GM21576 (cell line): ENCODE measurements around the gene RAB9A.
A peak's percentile ranks its signal among the peaks of the same experiment; 100 is the strongest.

Experiments
- ATAC-seq: cut with Tn5 transposase; IDR thresholded peaks from one replicate; pipeline ENCODE4 v1.9.1; 2021; ENCODE audit warnings: mild to moderate bottlenecking, moderate library complexity; ENCODE audit not compliant: unreplicated experiment

The RAB9A gene

DNA sequence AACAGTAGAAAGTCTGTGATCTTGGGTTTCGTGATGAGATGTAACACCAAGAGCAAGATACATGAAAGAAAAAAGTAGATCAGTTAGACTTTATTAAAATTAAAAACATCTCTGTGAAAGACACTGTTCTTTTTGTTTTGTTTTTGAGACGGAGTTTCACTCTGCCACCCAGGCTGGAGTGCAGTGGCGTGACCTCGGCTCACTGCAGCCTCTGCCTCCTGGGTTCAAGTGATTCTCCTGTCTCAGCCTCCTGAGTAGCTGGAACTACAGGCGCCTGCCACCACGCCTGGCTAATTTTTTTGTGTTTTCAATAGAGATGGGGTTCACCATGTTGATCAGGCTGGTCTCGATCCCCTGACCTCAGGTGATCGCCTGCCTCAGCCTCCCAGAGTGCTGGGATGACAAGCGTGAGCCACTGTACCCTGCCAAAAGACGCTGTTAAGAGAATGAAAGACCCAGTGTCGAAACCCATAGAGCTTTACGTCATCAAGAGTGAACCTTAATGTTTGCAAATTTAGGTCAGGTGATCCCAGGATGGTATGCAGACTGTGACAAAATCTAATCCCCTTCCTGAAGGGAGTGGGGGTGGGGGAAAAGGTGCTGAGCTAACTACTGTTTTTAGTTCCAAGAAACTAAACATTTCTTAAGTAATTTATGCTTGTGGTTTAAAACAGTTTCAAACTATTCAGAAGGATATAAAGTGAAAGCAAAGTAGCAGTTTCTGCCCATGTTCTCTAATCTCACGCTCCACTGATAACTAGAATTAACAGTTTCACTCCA, 53.7 kb downstream of the RAB9A start:
- ATAC-seq = peak; percentile 93

GRCh38 chrX:13747836-13748235, 58.9 kb downstream of the RAB9A start:
- ATAC-seq = no peak

DNA sequence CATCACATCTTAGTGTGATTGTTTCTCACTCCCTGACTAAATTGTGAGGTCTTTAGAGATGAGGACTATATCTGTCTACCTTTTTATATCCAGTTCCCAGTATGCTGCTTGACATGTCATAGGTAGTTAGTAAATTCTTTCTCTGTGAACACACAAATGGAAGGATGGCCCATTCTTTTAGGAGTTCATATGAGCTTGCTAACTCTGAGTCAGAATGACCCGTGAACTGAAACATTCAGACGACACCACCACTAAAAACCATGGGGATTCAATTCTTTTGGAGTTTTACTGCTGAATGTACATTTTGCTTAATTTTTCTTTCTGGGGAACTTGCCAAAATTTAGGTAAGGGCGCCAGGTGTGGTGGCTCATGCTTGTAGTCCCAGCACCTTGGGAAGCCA, 59.6 kb downstream of the RAB9A start:
- no peak for ATAC-seq

DNA sequence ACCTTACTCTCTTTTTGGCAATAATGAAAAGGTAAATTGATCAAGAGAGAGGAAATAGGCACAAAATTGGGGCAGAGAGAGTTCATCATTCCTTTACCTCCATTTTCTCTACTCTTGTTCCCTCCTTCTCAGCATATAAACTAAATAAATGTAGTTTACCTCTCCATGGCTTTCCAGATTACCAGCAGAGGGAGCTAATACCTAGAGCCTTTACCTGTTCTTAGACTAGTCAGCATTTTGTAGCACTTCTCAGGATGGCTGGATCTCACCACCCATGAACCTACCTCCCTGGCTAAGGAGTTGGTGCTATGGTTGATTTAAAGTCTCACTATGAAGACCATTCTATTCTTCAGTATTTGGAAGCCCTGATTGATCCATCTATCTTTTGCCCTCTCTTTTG, 61.3 kb downstream of the RAB9A start:
- ATAC-seq = no peak

DNA sequence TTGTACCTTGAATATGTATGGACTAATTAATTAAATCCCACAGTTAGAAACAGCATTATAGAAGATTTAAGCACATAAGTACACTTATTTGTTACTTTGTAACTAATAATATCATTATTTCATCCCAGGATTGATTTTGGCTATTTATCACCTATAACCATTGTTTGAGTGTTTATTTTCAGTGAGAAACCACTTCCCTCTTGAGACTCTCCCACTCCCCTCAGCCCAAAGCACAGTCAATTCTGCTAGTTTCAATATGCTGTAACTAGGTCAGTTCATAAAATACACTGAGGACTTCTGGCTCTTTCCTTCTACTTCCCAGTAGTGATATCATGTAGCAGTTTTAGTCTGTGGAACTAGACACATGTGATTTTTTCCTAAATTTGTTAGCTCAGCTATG, 61.9 kb downstream of the RAB9A start:
- ATAC-seq = peak; percentile 38

DNA sequence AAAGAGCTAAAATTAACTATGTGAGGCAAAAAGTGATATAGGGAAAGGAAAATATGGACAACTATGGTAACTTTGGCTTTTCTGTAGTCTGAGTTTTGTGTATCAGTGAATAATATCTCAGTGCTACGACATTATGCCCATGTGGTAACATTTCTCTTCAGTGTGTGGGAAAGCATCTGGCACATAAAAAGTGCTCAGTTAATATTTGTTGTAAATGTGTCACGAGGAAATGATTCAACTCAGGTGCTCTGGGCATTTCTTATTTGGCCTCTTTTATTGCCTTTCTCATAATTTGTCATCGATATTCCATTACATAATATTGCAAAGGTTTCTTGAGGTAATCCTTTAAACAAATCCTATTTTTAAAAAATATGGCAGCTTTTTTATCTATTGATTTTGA, 63.2 kb downstream of the RAB9A start:
- no peak for ATAC-seq

DNA sequence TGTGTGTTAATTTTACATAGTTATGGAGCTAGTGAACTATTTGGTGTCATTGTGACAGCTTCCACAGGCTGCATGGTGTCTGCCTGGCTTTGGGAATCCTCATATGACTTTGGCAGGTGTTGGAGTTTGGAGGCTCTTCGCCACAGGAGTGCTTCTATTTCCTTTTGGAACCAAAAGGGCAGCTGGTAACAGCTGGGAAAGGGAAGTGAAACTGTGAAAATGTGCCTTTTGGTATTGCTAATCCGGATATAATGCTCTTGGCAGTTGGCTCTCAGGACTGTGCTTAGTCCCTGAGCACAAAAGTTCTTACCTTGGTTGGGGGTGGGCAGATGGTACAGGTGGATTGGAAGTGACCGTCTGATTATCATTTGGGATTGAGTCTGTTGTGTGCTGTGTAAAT, 63.7 kb downstream of the RAB9A start:
- peak; percentile 47 for ATAC-seq

- ATAC-seq = no peak
Measured at GRCh38 chrX:13754765-13755164, 65.8 kb downstream of the RAB9A start.

DNA sequence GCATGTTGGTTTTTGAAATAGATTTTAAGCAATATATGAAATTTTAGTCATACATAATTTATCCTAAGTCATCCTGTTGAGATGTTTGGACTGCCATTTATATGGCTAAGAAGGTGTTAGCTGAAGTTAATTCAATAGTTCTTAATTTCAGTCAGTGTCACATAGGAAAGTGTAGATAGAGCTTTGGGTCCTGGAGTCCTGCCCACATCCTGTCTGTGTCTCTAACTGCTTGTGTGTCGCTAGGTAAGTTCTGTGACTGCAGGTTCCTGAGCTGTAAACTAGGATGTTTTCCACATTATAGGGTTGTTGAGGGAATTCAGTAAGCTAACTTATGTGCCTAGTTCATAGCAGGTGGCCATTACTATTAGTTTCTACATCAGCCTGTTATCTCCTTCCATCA, 66.3 kb downstream of the RAB9A start:
- no peak for ATAC-seq

- no peak for ATAC-seq
Measured at GRCh38 chrX:13756381-13756780, 67.5 kb downstream of the RAB9A start.

GRCh38 chrX:13759152-13759718, 70.3 kb downstream of the RAB9A start:
- ATAC-seq = peak; percentile 73
